HG03460 (cell line): ENCODE measurements around the gene ADGRE1.

Experiments
- ATAC-seq: cut with Tn5 transposase; IDR thresholded peaks from one replicate; pipeline ENCODE4 v1.9.1; 2021; ENCODE audit not compliant: unreplicated experiment

ADGRE1 gene

GRCh38 chr19:6955082-6955481, 67.7 kb downstream of the ADGRE1 start:
- no peak for ATAC-seq

- ATAC-seq: no peak
Observed at GRCh38 chr19:6956573-6956972, 69.2 kb downstream of the ADGRE1 start.

GRCh38 chr19:6958791-6959190, 71.4 kb downstream of the ADGRE1 start:
- ATAC-seq: no peak

- no peak for ATAC-seq
Observed at GRCh38 chr19:6963244-6963852, 76.0 kb downstream of the ADGRE1 start.

GRCh38 chr19:6963937-6964336, 76.6 kb downstream of the ADGRE1 start:
- ATAC-seq: no peak

GRCh38 chr19:6967967-6968366, 80.6 kb downstream of the ADGRE1 start:
- no peak for ATAC-seq

GRCh38 chr19:6969490-6969889, 82.1 kb downstream of the ADGRE1 start:
- no peak for ATAC-seq

- ATAC-seq: no peak
Observed at GRCh38 chr19:6970021-6970420, 82.6 kb downstream of the ADGRE1 start.

- no peak for ATAC-seq
Observed at GRCh38 chr19:6970443-6970842, 83.1 kb downstream of the ADGRE1 start.

- no peak for ATAC-seq
Observed at GRCh38 chr19:6971366-6971765, 84.0 kb downstream of the ADGRE1 start.

GRCh38 chr19:6976197-6976596, 88.8 kb downstream of the ADGRE1 start:
- ATAC-seq: no peak

GRCh38 chr19:6979399-6979798, 92.0 kb downstream of the ADGRE1 start:
- ATAC-seq: no peak

- no peak for ATAC-seq
Observed at GRCh38 chr19:6983448-6983847, 96.1 kb downstream of the ADGRE1 start.

- no peak for ATAC-seq
Observed at GRCh38 chr19:6987850-6988249, 100.5 kb downstream of the ADGRE1 start.

- ATAC-seq: no peak
Observed at GRCh38 chr19:6988257-6988656, 100.9 kb downstream of the ADGRE1 start.
